Measurements from ENCODE around the gene ARHGEF10L.

DNA sequence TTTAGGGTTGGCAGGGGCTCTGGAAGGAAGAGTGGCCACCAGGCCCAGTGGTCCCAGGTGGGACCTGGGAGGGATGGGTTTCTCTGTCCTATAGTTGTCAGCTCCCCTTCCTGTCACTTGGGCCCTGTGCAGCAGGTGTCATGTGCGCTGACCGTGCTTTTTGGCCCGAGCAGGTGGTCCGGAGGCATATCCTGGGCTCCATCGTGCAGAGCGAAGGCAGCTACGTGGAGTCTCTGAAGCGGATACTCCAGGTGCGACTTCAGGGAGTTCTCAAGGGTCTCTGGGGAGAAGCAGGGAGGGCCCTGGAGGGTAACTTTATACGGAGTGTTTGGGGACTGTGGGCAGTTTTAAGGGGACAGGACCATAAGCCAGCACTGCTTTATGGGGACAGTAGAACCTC, 82.2 kb downstream of the ARHGEF10L start:
- TF ChIP-seq, protein P1, sequence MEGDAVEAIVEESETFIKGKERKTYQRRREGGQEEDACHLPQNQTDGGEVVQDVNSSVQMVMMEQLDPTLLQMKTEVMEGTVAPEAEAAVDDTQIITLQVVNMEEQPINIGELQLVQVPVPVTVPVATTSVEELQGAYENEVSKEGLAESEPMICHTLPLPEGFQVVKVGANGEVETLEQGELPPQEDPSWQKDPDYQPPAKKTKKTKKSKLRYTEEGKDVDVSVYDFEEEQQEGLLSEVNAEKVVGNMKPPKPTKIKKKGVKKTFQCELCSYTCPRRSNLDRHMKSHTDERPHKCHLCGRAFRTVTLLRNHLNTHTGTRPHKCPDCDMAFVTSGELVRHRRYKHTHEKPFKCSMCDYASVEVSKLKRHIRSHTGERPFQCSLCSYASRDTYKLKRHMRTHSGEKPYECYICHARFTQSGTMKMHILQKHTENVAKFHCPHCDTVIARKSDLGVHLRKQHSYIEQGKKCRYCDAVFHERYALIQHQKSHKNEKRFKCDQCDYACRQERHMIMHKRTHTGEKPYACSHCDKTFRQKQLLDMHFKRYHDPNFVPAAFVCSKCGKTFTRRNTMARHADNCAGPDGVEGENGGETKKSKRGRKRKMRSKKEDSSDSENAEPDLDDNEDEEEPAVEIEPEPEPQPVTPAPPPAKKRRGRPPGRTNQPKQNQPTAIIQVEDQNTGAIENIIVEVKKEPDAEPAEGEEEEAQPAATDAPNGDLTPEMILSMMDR (conservative IDR thresholded peaks at IDR 0.05) = no peak
- no peak for TF ChIP-seq ZFX (IDR thresholded peaks at IDR 0.05)

All from C4-2B (cell line).